Measurements from ENCODE around the gene BFSP1. TPM values are rescaled to one million over a fixed set of nuclear protein-coding genes. Genes with fewer than 3 reads are reported as not detected.

The BFSP1 gene
- total RNA-seq, 1 experiment from 2014 or later, result 6.1 TPM

DNA sequence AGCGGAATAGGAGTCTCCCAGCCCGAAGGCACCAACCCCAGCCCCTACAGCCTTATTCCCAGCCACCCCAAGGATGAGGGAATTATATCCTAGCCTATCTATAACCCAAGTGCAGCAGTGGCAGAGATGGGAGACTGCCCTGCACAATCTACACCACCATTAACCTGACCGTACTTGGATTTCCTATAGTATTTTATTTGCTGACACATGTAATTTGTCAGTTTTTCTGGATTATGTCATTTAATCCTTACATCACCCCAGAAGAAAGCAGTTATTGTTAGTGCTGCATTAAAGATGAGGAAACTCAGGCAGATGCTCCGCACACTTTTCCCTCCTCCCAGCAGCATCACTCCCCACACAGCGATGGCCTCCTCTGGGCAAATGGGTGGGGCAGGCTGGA, 6.0 kb downstream of the BFSP1 start:
- POLR2A ChIA-PET (ENCODE audit: low non-redundant PET), result no interaction called here

GRCh38 chr20:17524560-17524959, 6.6 kb downstream of the BFSP1 start:
- ChIA-PET CTCF (no interaction called here), POLR2A (ENCODE audit: low non-redundant PET) (no interaction called here)
- H3K27ac ChIP-seq (ENCODE audit: low read depth, low read length, poor library complexity, severe bottlenecking), result no peak overlapping the region
- H3K9me3 ChIP-seq (ENCODE audit: low read depth, low read length, poor library complexity, severe bottlenecking), result no peaks in the 10 kb centered on the region
- intact Hi-C loops (cut with micrococcal nuclease; ENCODE audit: unreplicated experiment), result no loop called here
- no peak for TF ChIP-seq EZH2 (IDR thresholded peaks at IDR 0.05; ENCODE audit: borderline replicate concordance, low read depth, low read length, poor library complexity, severe bottlenecking)
- TF ChIP-seq, protein P1, sequence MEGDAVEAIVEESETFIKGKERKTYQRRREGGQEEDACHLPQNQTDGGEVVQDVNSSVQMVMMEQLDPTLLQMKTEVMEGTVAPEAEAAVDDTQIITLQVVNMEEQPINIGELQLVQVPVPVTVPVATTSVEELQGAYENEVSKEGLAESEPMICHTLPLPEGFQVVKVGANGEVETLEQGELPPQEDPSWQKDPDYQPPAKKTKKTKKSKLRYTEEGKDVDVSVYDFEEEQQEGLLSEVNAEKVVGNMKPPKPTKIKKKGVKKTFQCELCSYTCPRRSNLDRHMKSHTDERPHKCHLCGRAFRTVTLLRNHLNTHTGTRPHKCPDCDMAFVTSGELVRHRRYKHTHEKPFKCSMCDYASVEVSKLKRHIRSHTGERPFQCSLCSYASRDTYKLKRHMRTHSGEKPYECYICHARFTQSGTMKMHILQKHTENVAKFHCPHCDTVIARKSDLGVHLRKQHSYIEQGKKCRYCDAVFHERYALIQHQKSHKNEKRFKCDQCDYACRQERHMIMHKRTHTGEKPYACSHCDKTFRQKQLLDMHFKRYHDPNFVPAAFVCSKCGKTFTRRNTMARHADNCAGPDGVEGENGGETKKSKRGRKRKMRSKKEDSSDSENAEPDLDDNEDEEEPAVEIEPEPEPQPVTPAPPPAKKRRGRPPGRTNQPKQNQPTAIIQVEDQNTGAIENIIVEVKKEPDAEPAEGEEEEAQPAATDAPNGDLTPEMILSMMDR (conservative IDR thresholded peaks at IDR 0.05; ENCODE audit: low read depth, low read length), result no peak
- H3K4me3 ChIP-seq (ENCODE audit: low read depth, low read length, poor library complexity, severe bottlenecking), result no peak overlapping the region
- H3K27me3 ChIP-seq (replicated peaks; ENCODE audit: insufficient read depth, low read depth, low read length, poor library complexity), result no peaks in the 10 kb centered on the region
- peaks cover 28% of the 10 kb centered on the region for H3K4me1 ChIP-seq (ENCODE audit: insufficient read depth, low read length, poor library complexity, severe bottlenecking)
- no peaks in the 10 kb centered on the region for H3K36me3 ChIP-seq (ENCODE audit: insufficient read depth, low read length, poor library complexity, severe bottlenecking)
- no peak for DNase-seq (ENCODE audit: low spot score)
- BruUV-seq (replicated peaks), result no TSS peak

More for the DNA sequence above, 6.0 kb downstream of the BFSP1 start:
- no peak overlapping the region for H3K27ac ChIP-seq (ENCODE audit: low read depth, low read length, poor library complexity, severe bottlenecking)
- no peak for TF ChIP-seq EZH2 (IDR thresholded peaks at IDR 0.05; ENCODE audit: borderline replicate concordance, low read depth, low read length, poor library complexity, severe bottlenecking)
- TF ChIP-seq, protein P1 (conservative IDR thresholded peaks at IDR 0.05; ENCODE audit: low read depth, low read length), result no peak
- no peak for DNase-seq (ENCODE audit: low spot score)
- no peak overlapping the region for H3K4me3 ChIP-seq (ENCODE audit: low read depth, low read length, poor library complexity, severe bottlenecking)
- H3K9me3 ChIP-seq (ENCODE audit: low read depth, low read length, poor library complexity, severe bottlenecking), result no peaks in the 10 kb centered on the region
- H3K36me3 ChIP-seq (ENCODE audit: insufficient read depth, low read length, poor library complexity, severe bottlenecking), result no peaks in the 10 kb centered on the region
- H3K27me3 ChIP-seq (replicated peaks; ENCODE audit: insufficient read depth, low read depth, low read length, poor library complexity), result no peaks in the 10 kb centered on the region
- BruUV-seq (replicated peaks), result no TSS peak
- intact Hi-C loops (cut with micrococcal nuclease; ENCODE audit: unreplicated experiment), result no loop called here
- peaks cover 24% of the 10 kb centered on the region for H3K4me1 ChIP-seq (ENCODE audit: insufficient read depth, low read length, poor library complexity, severe bottlenecking)
- CTCF ChIA-PET, result no interaction called here

- H3K9me3 ChIP-seq (ENCODE audit: low read depth, low read length, poor library complexity, severe bottlenecking), result no peaks in the 10 kb centered on the region
- no TSS peak for BruUV-seq (replicated peaks)
- no peak for DNase-seq (ENCODE audit: low spot score)
- ChIA-PET POLR2A (ENCODE audit: low non-redundant PET) (no interaction called here), CTCF (no interaction called here)
- H3K27me3 ChIP-seq (replicated peaks; ENCODE audit: insufficient read depth, low read depth, low read length, poor library complexity), result no peaks in the 10 kb centered on the region
- no peaks in the 10 kb centered on the region for H3K36me3 ChIP-seq (ENCODE audit: insufficient read depth, low read length, poor library complexity, severe bottlenecking)
- H3K4me1 ChIP-seq (ENCODE audit: insufficient read depth, low read length, poor library complexity, severe bottlenecking), result peaks cover 31% of the 10 kb centered on the region
- no peak for TF ChIP-seq EZH2 (IDR thresholded peaks at IDR 0.05; ENCODE audit: borderline replicate concordance, low read depth, low read length, poor library complexity, severe bottlenecking)
- TF ChIP-seq, protein P1 (conservative IDR thresholded peaks at IDR 0.05; ENCODE audit: low read depth, low read length), result no peak
- H3K27ac ChIP-seq (ENCODE audit: low read depth, low read length, poor library complexity, severe bottlenecking), result no peak overlapping the region
- no peak overlapping the region for H3K4me3 ChIP-seq (ENCODE audit: low read depth, low read length, poor library complexity, severe bottlenecking)
- intact Hi-C loops (cut with micrococcal nuclease; ENCODE audit: unreplicated experiment), result no loop called here
These were observed 7.9 kb downstream of the BFSP1 start for GRCh38 chr20:17523326-17523725.

All from A673 (cell line).